ENCODE measurements around the gene PLD3.

GRCh38 chr19:40355975-40356680 lies 7.6 kb downstream of the PLD3 start:
- TF ChIP-seq POLR2A (IDR thresholded peaks at IDR 0.05), result no peak
- no peak for TF ChIP-seq CTCF (IDR thresholded peaks at IDR 0.05)
